ENCODE results near the gene SRPK3. TPM values are rescaled to one million over a fixed set of nuclear protein-coding genes. Genes with fewer than 3 reads are reported as not detected.

The SRPK3 gene, protein sequence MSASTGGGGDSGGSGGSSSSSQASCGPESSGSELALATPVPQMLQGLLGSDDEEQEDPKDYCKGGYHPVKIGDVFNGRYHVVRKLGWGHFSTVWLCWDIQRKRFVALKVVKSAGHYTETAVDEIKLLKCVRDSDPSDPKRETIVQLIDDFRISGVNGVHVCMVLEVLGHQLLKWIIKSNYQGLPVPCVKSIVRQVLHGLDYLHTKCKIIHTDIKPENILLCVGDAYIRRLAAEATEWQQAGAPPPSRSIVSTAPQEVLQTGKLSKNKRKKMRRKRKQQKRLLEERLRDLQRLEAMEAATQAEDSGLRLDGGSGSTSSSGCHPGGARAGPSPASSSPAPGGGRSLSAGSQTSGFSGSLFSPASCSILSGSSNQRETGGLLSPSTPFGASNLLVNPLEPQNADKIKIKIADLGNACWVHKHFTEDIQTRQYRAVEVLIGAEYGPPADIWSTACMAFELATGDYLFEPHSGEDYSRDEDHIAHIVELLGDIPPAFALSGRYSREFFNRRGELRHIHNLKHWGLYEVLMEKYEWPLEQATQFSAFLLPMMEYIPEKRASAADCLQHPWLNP
- total RNA-seq = not detected
- not detected for polyA plus RNA-seq
- not detected for total RNA-seq

DNA sequence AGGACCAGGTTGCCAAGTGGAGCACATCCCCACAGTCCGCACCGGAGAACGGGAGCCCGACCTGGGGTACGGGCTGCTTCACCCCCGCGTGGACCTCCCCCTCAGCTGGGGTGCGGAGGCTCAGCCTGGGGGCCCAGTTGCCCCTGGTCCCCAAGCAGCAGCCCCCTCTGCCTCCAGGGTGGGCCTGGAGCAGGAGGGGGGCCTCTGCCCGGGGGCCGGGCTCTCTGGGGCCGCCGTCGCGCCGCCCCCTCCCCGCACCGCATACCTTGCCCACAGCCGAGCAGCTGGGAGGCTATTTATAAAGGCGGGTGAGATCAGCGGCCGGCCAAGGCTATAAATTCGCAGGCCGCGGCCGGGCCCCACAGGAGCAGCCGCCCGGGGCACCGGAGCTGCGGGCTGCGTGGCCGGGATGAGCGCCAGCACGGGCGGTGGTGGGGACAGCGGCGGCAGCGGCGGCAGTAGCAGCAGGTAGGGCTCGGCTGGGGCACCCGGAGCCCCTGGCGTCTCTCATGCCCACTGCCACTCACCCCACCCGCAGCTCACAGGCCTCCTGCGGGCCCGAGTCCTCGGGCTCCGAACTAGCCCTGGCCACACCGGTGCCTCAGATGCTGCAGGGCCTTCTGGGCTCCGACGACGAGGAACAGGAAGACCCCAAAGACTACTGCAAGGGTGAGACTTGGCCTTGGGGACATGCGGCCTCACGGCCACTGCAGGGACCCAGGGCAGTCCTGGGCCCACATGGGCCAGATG lies at the start of gene SRPK3:
Gene SRPK3, plus strand, starts transcription at position 364 of the 750 bp plus-strand sequence. Its CDS starts 46 bp downstream, at position 410.
- no peaks in the 10 kb centered on the region for H3K4me1 ChIP-seq (ENCODE audit: control insufficient read depth in 2 of 2, insufficient read depth in 2 of 2, low read length in 2 of 2)
- H3K4me3 ChIP-seq (ENCODE audit: low read length) = no peak within 1 kb of the TSS
- peaks cover 0 to 10% (median 7%) of the 10 kb centered on the region in 5 donors for H3K27me3 Mint-ChIP-seq
- ChIA-PET POLR2A (interaction anchor here (1.3 kb wide), 1 partner anchor 39 kb away, joined by 3 read pairs; no protein-coding TSS in a partner anchor), CTCF (no interaction called here)
- no peaks in the 10 kb centered on the region for H3K27me3 ChIP-seq (ENCODE audit: control insufficient read depth in 2 of 2, insufficient read depth in 2 of 2, low read length in 2 of 2)
- H3K27ac ChIP-seq (ENCODE audit: low read depth, low read length) = no peak within 1 kb of the TSS
- H3K9me3 ChIP-seq (ENCODE audit: control insufficient read depth in 2 of 3, low read length in 3 of 3) = no peaks in the 10 kb centered on the region
- no peaks in the 10 kb centered on the region for H3K9me3 Mint-ChIP-seq
- H3K4me1 Mint-ChIP-seq = peaks cover 0 to 7% (median 4%) of the 10 kb centered on the region in 7 donors
- H3K4me3 Mint-ChIP-seq = peak within 1 kb of the TSS in 6 of 10 donors; percentile 21 to 76 (median 44)
- H3K36me3 ChIP-seq (ENCODE audit: control insufficient read depth in 2 of 3, insufficient read depth in 3 of 3, low read length in 3 of 3) = peaks cover 0 to 7% (median 0%) of the 10 kb centered on the region in 3 experiments
- peak within 1 kb of the TSS in 2 of 9 donors; percentile 25 to 59 for H3K27ac Mint-ChIP-seq
- intact Hi-C loops (cut with micrococcal nuclease) = no loop called here
- no peak for DNase-seq
- H3K36me3 Mint-ChIP-seq = no peaks in the 10 kb centered on the region
- ATAC-seq = no peak

GRCh38 chrX:153731117-153731844 lies 49.6 kb upstream of the SRPK3 start:
- Mint-ChIP-seq H3K36me3 (peaks cover 8 to 33% (median 18%) of the 10 kb centered on the region in 5 donors), H3K27me3 (no peaks in the 10 kb centered on the region), H3K4me1 (peaks cover 0 to 36% (median 19%) of the 10 kb centered on the region in 7 donors), H3K9me3 (peaks cover 0 to 11% (median 0%) of the 10 kb centered on the region in 11 donors), H3K4me3 (no peak overlapping the region), H3K27ac (peak overlapping the region in 2 of 9 donors; percentile 53 to 54)
- Histone ChIP-seq H3K36me3 (ENCODE audit: control insufficient read depth in 2 of 3, insufficient read depth in 3 of 3, low read length in 3 of 3) (peaks cover 0 to 4% (median 0%) of the 10 kb centered on the region in 3 experiments), H3K4me1 (ENCODE audit: control insufficient read depth in 2 of 2, insufficient read depth in 2 of 2, low read length in 2 of 2) (peaks cover 3 to 15% of the 10 kb centered on the region in 2 donors), H3K27me3 (ENCODE audit: control insufficient read depth in 2 of 2, insufficient read depth in 2 of 2, low read length in 2 of 2) (no peaks in the 10 kb centered on the region), H3K4me3 (ENCODE audit: low read length) (no peak overlapping the region), H3K27ac (ENCODE audit: low read depth, low read length) (no peak overlapping the region), H3K9me3 (ENCODE audit: control insufficient read depth in 2 of 3, low read length in 3 of 3) (no peaks in the 10 kb centered on the region)
- no peak for DNase-seq
- intact Hi-C loops (cut with micrococcal nuclease) = no loop called here
- CTCF ChIA-PET = no interaction called here
- POLR2A ChIA-PET = no interaction called here
- no peak for ATAC-seq

DNA sequence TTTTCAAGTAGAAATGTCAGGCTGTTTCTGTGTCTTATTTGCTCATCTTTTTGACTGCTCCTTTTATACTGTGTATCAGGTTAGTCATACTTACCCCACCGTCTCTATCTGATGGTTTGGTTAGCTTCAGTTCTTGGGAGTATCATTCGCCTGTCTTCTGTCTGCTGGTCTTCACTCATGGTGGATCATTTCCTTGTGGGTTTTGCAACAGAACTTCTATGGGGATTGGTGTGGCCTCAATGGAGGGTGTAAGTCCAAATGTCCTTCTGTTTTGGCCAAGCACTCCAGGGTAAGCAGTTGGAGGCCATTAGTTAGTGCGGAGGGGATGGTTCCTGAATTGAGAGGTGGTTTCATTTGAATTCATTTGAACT lies 49.0 kb upstream of the SRPK3 start:
- H3K27ac Mint-ChIP-seq = peak overlapping the region in 1 of 9 donors; percentile 54
- POLR2A ChIA-PET = no interaction called here
- H3K36me3 Mint-ChIP-seq = peaks cover 8 to 33% (median 18%) of the 10 kb centered on the region in 5 donors
- no peak overlapping the region for H3K27ac ChIP-seq (ENCODE audit: low read depth, low read length)
- intact Hi-C loops (cut with micrococcal nuclease) = no loop called here
- H3K27me3 Mint-ChIP-seq = no peaks in the 10 kb centered on the region
- ATAC-seq (no peak), DNase-seq (no peak)
- H3K4me3 ChIP-seq (ENCODE audit: low read length) = no peak overlapping the region
- peaks cover 0 to 8% (median 0%) of the 10 kb centered on the region in 3 experiments for H3K36me3 ChIP-seq (ENCODE audit: control insufficient read depth in 2 of 3, insufficient read depth in 3 of 3, low read length in 3 of 3)
- H3K4me1 Mint-ChIP-seq = peaks cover 0 to 34% (median 17%) of the 10 kb centered on the region in 7 donors
- H3K27me3 ChIP-seq (ENCODE audit: control insufficient read depth in 2 of 2, insufficient read depth in 2 of 2, low read length in 2 of 2) = no peaks in the 10 kb centered on the region
- peaks cover 0 to 11% (median 0%) of the 10 kb centered on the region in 11 donors for H3K9me3 Mint-ChIP-seq
- no peak overlapping the region for H3K4me3 Mint-ChIP-seq
- peaks cover 3 to 9% of the 10 kb centered on the region in 2 donors for H3K4me1 ChIP-seq (ENCODE audit: control insufficient read depth in 2 of 2, insufficient read depth in 2 of 2, low read length in 2 of 2)
- CTCF ChIA-PET = no interaction called here
- no peaks in the 10 kb centered on the region for H3K9me3 ChIP-seq (ENCODE audit: control insufficient read depth in 2 of 3, low read length in 3 of 3)

- ATAC-seq (peak; percentile 80), DNase-seq (no peak)
- peak overlapping the region in 1 of 9 donors; percentile 62 for H3K27ac Mint-ChIP-seq
- CTCF ChIA-PET = no interaction called here
- Histone ChIP-seq H3K27ac (ENCODE audit: low read depth, low read length) (no peak overlapping the region), H3K27me3 (ENCODE audit: control insufficient read depth in 2 of 2, insufficient read depth in 2 of 2, low read length in 2 of 2) (no peaks in the 10 kb centered on the region), H3K4me3 (ENCODE audit: low read length) (no peak overlapping the region), H3K36me3 (ENCODE audit: control insufficient read depth in 2 of 3, insufficient read depth in 3 of 3, low read length in 3 of 3) (peaks cover 0 to 12% (median 0%) of the 10 kb centered on the region in 3 experiments), H3K4me1 (ENCODE audit: control insufficient read depth in 2 of 2, insufficient read depth in 2 of 2, low read length in 2 of 2) (peaks cover 0 to 5% of the 10 kb centered on the region in 2 donors), H3K9me3 (ENCODE audit: control insufficient read depth in 2 of 3, low read length in 3 of 3) (no peaks in the 10 kb centered on the region)
- H3K27me3 Mint-ChIP-seq = no peaks in the 10 kb centered on the region
- no peak overlapping the region for H3K4me3 Mint-ChIP-seq
- peaks cover 8 to 33% (median 18%) of the 10 kb centered on the region in 5 donors for H3K36me3 Mint-ChIP-seq
- H3K9me3 Mint-ChIP-seq = peaks cover 0 to 11% (median 0%) of the 10 kb centered on the region in 11 donors
- intact Hi-C loops (cut with micrococcal nuclease) = no loop called here
- peaks cover 0 to 29% (median 12%) of the 10 kb centered on the region in 7 donors for H3K4me1 Mint-ChIP-seq
- POLR2A ChIA-PET = no interaction called here
Measured at GRCh38 chrX:153732401-153732800, 48.4 kb upstream of the SRPK3 start.

DNA sequence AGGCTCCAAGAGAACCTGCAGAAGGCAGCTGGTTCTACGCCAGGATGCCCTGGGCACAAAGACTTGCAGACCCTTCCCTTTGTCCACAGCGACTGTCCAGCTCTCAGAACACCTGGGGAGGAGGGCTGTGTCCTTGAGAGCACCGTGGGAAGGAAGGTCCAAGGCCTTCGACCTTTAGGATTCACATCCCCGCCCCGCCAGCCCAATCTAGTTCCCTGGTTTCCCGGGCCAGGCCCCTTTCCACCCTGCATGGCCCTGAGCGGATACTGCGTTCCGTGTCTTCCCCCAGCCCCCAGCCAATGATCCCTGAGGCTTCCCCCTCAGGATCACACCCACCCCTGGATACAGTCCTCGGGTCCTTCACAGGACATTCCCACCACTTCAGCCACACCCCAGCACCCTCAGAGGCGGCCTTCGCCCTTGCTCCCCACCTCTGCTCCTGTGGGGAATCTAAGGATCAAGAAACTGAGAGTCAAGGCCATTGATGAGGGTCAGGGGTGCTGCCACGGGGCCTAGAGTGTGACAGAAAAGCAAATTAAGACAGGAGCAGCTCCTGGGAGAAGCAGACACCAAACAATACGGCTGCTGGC lies 47.1 kb upstream of the SRPK3 start:
- peak overlapping the region in 1 of 9 donors; percentile 33 for H3K27ac Mint-ChIP-seq
- Histone ChIP-seq H3K4me3 (ENCODE audit: low read length) (no peak overlapping the region), H3K36me3 (ENCODE audit: control insufficient read depth in 2 of 3, insufficient read depth in 3 of 3, low read length in 3 of 3) (peaks cover 0 to 12% (median 0%) of the 10 kb centered on the region in 3 experiments), H3K27me3 (ENCODE audit: control insufficient read depth in 2 of 2, insufficient read depth in 2 of 2, low read length in 2 of 2) (no peaks in the 10 kb centered on the region), H3K4me1 (ENCODE audit: control insufficient read depth in 2 of 2, insufficient read depth in 2 of 2, low read length in 2 of 2) (no peaks in the 10 kb centered on the region), H3K9me3 (ENCODE audit: control insufficient read depth in 2 of 3, low read length in 3 of 3) (no peaks in the 10 kb centered on the region), H3K27ac (ENCODE audit: low read depth, low read length) (no peak overlapping the region)
- peaks cover 0 to 25% (median 6%) of the 10 kb centered on the region in 7 donors for H3K4me1 Mint-ChIP-seq
- H3K27me3 Mint-ChIP-seq = no peaks in the 10 kb centered on the region
- ATAC-seq (no peak), DNase-seq (no peak)
- intact Hi-C loops (cut with micrococcal nuclease) = no loop called here
- ChIA-PET CTCF (no interaction called here), POLR2A (no interaction called here)
- H3K4me3 Mint-ChIP-seq = no peak overlapping the region
- H3K36me3 Mint-ChIP-seq = peaks cover 8 to 33% (median 18%) of the 10 kb centered on the region in 5 donors
- H3K9me3 Mint-ChIP-seq = peaks cover 0 to 11% (median 0%) of the 10 kb centered on the region in 11 donors

GRCh38 chrX:153734871-153735270 lies 46.0 kb upstream of the SRPK3 start:
- peaks cover 0 to 8% (median 0%) of the 10 kb centered on the region in 3 experiments for H3K36me3 ChIP-seq (ENCODE audit: control insufficient read depth in 2 of 3, insufficient read depth in 3 of 3, low read length in 3 of 3)
- H3K27me3 ChIP-seq (ENCODE audit: control insufficient read depth in 2 of 2, insufficient read depth in 2 of 2, low read length in 2 of 2) = no peaks in the 10 kb centered on the region
- peaks cover 8 to 29% (median 18%) of the 10 kb centered on the region in 5 donors for H3K36me3 Mint-ChIP-seq
- H3K27me3 Mint-ChIP-seq = no peaks in the 10 kb centered on the region
- H3K4me3 ChIP-seq (ENCODE audit: low read length) = no peak overlapping the region
- DNase-seq = no peak
- no peaks in the 10 kb centered on the region for H3K9me3 ChIP-seq (ENCODE audit: control insufficient read depth in 2 of 3, low read length in 3 of 3)
- H3K4me1 ChIP-seq (ENCODE audit: control insufficient read depth in 2 of 2, insufficient read depth in 2 of 2, low read length in 2 of 2) = peaks cover 3 to 7% of the 10 kb centered on the region in 2 donors
- CTCF ChIA-PET = no interaction called here
- ATAC-seq = no peak
- intact Hi-C loops (cut with micrococcal nuclease) = no loop called here
- no peak overlapping the region for H3K4me3 Mint-ChIP-seq
- no peak overlapping the region for H3K27ac ChIP-seq (ENCODE audit: low read depth, low read length)
- peak overlapping the region in 1 of 9 donors; percentile 23 for H3K27ac Mint-ChIP-seq
- peaks cover 0 to 11% (median 0%) of the 10 kb centered on the region in 11 donors for H3K9me3 Mint-ChIP-seq
- peaks cover 0 to 28% (median 16%) of the 10 kb centered on the region in 7 donors for H3K4me1 Mint-ChIP-seq
- POLR2A ChIA-PET = no interaction called here

Measured in naive thymus-derived CD4-positive, alpha-beta T cell (primary cell).